Measurements from ENCODE around the gene C2CD4D.
A peak's percentile ranks its signal among the peaks of the same experiment; 100 is the strongest.

The C2CD4D gene

GRCh38 chr1:151832318-151832980 lies 7.2 kb downstream of the C2CD4D start:
- DNase-seq: no peak

GRCh38 chr1:151831605-151832004 lies 8.0 kb downstream of the C2CD4D start, which contains the start of gene RORC:
RORC (minus strand) TSS chr1:151831802; CDS start chr1:151831764, 38 bp downstream.
- DNase-seq: no peak

GRCh38 chr1:151831256-151831591 lies 8.4 kb downstream of the C2CD4D start:
- no peak for DNase-seq

DNA sequence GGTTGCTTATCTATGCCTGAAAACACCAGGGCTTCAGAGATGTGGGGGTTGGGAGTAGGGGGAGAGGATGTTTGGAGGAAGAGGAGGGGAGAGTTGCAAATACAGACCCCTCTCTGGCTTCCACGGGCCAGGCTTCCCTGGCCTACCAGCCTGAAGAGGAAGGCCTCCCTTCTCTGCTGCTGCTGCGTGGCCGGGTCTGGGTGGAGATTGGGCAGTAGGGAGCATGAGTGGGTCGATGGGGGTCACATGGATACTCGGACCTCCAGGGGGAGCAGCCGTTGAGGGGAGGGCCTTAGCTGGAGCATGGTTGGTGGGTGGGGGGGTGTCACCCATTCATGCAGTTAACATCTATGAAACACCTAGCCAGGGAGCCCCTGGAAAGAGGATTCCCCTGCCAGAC lies 9.6 kb downstream of the C2CD4D start:
- DNase-seq: no peak

DNA sequence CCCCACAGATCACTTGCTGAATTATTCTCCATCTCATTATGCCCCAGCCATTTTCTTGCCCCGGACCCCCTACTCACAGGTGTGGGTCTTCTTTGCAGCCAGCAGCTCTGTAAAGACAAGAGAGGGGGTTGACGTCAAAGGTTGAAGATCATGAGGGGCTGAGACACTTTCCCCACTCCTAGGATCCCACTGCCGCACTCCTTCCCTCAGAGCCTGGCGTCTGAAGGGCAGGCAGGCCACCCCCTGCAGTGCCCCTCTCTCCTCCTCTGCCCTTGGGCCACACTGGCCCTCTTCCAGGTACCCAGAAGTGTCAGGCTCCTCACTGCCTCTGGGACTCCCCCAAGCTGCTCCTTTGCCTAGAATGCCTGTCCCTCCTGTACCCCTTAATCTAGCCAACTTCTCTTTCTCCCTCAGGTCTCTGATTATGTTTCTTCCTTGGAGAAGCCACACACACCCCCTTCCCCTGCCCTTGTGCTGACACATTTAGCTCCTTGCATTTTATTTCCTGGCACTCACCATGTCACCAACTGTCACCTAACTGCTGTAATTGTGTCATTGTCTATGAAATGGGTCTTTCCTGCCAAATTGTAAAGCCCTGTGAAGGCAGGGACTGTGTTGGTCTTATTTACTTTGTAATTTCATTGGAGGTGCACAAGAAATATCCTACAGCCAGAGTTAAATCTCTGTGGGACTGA lies 10.1 kb downstream of the C2CD4D start:
- no peak for DNase-seq

- no peak for DNase-seq
These were observed 10.7 kb downstream of the C2CD4D start for GRCh38 chr1:151828921-151829320.

DNA sequence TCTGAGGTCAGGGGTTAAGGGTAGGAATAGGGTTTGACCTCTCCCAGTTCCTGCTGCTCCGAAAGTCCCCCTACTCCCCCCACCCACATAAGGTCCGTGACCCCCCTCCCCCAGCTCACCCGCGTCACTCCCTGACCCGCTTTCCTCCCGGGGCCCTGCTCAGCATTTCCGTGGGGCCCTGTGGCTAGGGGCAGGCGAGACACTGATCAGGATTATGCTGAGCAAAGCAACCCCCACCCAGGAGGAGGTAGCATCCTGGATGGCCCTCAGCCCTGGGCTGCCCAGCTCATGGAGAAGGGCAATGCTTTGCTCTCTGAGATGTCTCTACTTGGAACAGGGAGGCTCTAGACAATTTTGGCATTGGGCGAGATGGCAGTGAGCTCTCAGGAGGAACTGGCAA lies 11.8 kb downstream of the C2CD4D start:
- no peak for DNase-seq

GRCh38 chr1:151825751-151826660 lies 13.6 kb downstream of the C2CD4D start:
- peak; percentile 62 for DNase-seq

DNA sequence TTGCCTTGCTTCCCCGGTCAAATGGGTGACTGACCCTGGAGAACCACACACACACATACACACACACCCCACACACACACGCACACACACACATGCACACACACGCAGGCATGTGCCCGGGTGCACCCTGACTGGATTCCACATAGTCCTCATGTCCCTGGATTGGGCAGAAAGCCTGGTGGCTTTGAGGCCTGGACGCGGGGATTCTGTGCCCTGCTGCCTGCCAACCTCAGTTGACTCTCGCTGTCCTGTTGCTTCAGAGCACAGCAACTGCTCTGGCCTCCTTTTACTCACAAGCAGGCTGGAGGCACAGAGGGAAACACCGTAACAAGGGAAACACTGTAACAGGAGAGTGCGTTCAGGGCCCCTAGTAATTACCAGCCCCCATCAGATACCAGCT lies 14.4 kb downstream of the C2CD4D start:
- DNase-seq: no peak

- DNase-seq: no peak
These were observed 16.4 kb downstream of the C2CD4D start for GRCh38 chr1:151823175-151823574.

DNA sequence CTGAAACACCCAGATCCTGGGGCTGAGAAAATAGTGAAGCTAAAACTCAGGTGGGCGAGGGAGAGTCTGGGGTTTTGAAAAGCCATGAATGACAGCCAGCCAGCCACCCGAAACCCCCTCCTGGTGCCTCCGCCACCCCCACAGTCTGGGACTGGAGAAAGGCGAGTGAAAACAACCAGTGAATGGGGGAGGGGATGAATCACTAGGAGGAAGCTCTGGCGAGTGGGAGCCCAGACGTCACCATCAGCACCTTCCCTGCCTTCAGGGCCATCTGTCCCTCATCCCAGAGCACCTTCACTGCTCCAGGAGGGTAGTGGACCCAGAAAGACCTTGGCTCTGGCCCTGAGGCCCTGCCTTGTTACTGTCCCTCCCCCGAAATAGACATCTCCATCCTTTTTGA lies 17.2 kb downstream of the C2CD4D start:
- DNase-seq: peak; percentile 81

DNA sequence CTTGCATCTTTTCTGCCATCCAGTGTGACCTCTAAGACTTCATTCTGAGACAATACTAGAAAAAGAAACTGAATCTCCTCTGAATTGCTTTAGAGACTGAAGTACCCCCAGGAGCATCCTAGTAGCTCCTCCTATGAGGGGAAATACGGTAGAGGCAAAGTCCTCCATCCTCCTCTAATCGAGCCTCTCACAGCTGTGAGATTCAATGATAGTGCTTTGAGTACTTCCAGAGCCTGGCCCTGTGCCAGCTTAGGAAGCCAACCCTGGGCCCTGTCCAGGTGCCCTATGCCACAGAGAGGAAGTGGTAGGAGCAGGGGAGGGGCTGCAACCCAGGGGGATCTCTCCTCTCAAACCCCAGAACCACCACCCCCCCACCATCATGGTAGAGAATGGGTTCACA lies 18.7 kb downstream of the C2CD4D start:
- DNase-seq: no peak

GRCh38 chr1:151819976-151820623 lies 19.5 kb downstream of the C2CD4D start:
- peak; percentile 63 for DNase-seq

- DNase-seq: no peak
These were observed 20.3 kb downstream of the C2CD4D start for GRCh38 chr1:151819227-151819835.

DNA sequence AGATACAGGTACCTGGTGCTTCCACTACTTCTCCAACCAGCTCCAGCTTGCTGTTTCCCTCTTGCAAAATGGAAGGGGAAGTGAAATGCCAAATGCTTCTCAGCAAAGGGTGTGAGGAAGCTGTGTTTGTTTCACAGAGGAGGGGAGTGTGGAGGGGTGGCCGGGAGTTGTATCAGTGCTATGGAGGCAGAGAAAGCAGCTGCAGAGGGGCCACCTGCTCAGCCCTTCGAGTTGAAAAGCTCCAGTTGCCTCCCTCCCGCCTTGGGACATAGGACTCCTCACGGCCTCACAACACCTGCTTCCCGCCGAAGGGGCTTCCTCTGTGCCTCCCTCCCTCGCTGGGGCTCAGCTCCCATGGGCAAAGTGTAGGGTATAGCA lies 22.3 kb downstream of the C2CD4D start:
- no peak for DNase-seq

DNA sequence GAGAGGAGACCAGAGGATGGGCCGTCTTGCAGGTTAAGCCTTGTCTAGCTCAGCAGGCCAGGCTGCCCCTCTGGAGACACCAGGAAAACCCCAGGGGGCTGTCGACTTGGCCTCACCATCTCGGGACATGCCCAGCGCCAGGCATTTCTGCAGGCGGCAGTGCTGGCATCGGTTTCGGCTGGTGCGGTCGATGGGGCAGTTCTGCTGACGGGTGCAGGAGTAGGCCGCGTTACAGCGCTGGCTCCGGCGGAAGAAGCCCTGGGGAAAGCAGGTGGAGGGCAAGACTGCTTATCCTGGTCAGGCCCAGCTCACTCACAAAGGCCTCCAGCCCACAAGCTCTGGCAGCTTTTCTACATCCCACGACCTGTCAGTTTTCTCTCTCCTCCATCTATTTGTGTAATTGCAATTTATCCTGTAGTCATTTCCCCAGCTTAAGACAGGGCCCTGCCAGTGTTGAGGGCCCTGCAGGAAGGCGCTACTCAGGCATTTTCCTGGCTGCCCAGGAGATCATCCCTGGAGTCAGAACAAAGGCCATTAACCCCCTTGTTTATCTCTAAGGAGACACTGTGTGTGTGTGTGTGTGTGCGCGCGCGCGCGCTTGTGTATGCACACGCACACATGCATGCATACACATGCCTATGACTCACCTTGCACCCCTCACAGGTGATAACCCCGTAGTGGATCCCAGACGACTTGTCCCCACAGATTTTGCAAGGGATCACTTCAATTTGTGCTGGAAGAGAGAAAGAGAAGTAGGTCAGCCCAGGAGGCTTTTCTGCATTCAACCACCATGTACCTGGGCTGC lies 22.9 kb downstream of the C2CD4D start:
- no peak for DNase-seq

GRCh38 chr1:151815716-151816327 lies 23.8 kb downstream of the C2CD4D start:
- DNase-seq: no peak

GRCh38 chr1:151814971-151815545 lies 24.6 kb downstream of the C2CD4D start:
- no peak for DNase-seq

GRCh38 chr1:151814426-151814825 lies 25.2 kb downstream of the C2CD4D start:
- no peak for DNase-seq

DNA sequence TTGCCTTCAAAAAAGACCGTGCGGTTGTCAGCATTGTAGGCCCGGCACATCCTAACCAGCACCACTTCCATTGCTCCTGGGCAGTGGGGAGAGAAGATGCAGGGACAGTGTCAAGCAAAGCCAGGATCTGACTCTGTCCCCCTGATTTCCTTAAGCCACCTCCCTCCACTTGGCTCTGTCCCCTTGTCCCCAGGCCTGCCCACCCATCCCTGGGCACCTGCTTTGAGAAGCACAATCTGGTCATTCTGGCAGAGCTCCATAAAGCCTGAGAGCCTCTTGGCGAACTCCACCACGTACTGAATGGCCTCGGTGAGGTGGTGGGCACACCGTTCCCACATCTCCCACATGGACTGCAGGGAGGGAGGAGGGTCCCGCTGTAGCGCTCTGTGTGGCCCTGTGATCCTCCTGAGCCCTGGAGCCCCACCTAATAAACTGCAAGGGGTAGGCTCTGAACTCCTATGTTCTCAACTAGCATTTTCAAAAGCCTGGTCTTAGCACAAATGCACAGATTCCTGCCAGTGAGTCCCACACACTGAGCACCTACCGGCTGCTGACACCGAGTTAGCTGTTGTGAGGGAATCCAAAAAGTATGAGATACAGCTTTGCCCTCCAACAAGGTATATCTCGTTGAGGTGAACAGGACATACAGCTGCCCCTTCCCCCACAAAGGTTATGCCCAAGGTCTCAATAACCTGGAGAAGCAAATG lies 26.2 kb downstream of the C2CD4D start:
- DNase-seq: no peak

All from stimulated activated CD8-positive, alpha-beta memory T cell treated with anti-CD3 and anti-CD28 coated beads, Interleukin-4, amount 100 ng/mL, for 48 hours (primary cell).